Hematopoietic multipotent progenitor cell (in vitro differentiated cells): ENCODE measurements around the gene TEKTIP1. TPM values are rescaled to one million over a fixed set of nuclear protein-coding genes. Genes with fewer than 3 reads are reported as not detected.
"Not testable (repeated sequence)": the region's sequence is repeated elsewhere in the genome, so short reads cannot be mapped to it uniquely, and the experiment has no call there.

Experiments
- DNase-seq, 3 donors: peaks; one replicate each; pipeline ENCODE4 v3.0.0-alpha.2; 2011 to 2015; ENCODE audit warnings: low read depth in 2 of 3, low spot score in 2 of 3
- total RNA-seq: library from RNA; depleted of rRNA; stranded (reverse); fragments of >200 nt; gene quantifications from one replicate; pipeline ENCODE4 v1.2.3, GENCODE V29; 2012

TEKTIP1 gene
- total RNA-seq, 1 donor = 0.54 TPM

DNA sequence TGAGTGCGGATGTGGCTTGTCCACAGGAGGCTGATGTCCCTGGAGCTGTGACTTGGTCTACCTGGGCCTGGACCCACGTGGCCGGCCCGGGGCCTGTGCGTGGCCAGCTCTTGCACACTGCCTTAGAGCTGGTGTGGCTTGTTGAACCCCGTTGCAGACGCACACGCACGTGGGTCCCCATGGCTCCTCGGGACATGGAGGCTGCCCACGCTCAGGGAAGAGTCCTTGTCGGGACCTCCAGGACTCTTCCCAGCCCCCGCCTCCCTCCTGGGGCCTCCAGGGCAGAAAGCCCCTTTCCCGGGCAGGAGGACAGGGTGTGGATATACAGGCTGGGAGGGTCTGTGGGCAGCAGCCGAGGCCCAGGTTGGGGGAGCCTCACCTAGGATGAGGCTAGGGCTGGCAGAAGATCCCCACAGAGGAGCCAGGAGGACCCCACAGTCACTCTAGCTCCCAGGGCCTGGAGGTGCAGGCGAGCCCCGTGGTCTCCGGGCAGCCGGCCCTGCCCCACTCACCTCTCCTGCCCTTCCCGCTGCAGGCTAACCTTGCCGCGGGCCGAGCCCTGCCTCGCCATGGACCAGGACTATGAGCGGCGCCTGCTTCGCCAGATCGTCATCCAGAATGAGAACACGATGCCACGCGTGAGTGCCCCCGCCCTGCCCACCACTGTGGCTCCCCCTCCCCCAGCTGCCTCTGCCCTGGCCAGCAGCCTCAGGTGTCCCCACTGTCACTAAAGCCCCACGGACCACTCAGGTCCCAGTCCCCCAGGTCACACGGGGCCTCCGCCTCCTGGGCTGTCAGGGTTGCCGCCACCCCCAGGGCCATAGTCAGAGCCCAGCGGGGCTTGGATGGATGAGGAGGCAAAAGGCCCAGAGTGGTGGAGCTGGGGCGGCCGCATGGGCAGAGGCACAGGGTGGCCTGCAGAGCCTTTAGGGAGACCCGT, 16.3 kb upstream of the TEKTIP1 start:
- DNase-seq = no peak

DNA sequence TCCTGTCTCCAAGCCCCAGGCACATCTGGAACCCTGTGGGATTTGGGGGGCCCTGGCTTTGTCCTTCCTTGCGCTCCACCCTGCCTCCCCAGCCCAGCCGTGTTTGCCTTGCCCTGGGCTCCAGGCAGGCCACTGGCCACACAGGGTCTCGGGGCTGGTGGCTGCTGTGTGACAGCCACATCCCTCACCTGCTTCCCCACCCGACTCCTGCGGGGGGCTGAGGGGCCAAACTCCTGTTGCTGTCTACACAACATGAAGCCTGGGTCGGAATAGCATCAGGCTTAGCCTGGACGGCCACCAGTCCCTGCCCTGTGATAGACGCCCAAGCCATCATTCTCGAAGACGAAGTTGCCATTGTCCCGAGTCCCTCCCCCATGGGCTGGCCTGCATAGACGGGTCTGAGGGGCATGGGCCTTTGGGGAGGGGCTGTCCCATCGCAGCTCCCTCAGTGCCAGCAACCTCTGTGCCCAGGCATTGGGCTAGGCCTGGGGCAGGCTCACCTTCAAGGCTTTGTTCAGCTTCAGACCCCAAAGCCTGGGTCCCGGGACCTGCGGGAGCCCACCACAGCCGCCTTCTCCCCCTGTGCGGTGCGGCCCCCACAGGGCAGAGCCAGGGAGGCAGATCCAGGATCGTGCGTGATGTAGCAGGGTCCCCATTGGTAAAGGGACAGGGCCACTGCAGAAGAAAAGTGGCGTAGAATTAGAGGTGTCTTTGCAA, 15.5 kb upstream of the TEKTIP1 start:
- no peak for DNase-seq

- no peak for DNase-seq
Measured at GRCh38 chr19:3524078-3524842, 14.7 kb upstream of the TEKTIP1 start.

GRCh38 chr19:3524904-3525451, 14.0 kb upstream of the TEKTIP1 start:
- no peak for DNase-seq

DNA sequence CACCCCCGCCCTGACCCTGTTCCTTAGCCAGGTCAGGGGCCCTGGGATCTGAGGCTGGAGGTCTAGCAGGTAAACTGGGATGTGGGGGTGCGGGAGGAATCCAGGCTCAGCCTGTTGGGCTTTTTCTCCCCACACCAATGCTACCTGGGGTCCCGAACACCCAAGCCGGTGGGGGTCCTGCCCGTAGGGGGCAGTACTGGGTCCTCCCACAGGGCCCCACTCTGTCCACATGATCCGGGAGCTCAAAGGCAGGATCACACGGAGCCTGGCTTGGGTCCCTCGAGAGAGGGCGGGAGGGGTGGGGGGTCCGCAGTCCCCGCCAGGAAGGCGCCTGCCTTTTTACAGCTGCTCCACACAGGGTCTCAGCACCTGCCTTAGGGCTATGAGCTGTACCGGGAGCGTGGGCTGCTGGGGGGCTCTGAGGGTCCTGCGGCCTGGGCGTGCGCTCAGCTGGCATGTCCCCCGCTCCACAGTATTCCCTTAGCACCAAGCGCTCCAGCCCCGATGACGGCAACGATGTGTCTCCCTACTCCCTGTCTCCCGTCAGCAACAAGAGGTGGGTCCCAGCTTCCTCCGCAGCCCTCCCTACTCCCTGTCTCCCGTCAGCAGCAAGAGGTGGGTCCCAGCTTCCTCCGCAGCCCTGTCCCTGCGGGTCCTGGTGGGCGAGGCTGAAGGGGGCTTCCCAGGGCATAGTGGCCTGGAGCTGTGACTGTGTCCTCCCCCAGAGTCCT, 12.3 kb upstream of the TEKTIP1 start:
- no peak for DNase-seq

GRCh38 chr19:3527238-3527910, 11.6 kb upstream of the TEKTIP1 start:
- DNase-seq = no peak

DNA sequence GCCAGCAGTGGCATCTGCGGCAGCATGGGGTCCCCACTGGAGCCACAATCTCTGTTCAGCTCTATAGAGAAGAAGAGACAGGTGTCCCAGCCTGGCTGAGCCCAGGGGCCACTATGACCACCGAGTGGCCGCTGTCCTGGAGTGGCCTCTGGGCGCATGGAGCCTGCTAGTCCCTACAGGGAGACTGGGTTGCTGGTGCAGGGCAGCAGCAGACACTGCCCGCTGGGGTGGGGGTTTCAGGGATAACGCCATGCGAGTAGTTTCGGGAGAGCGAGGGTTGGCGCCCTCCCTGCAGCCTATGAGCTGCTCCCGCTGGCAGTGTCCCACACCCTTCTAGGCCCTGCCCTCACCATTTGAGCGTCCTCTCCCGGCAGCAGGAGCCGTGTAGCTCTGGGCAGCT, 10.9 kb upstream of the TEKTIP1 start:
- DNase-seq = no peak

GRCh38 chr19:3528539-3529211, 10.3 kb upstream of the TEKTIP1 start:
- no peak for DNase-seq

DNA sequence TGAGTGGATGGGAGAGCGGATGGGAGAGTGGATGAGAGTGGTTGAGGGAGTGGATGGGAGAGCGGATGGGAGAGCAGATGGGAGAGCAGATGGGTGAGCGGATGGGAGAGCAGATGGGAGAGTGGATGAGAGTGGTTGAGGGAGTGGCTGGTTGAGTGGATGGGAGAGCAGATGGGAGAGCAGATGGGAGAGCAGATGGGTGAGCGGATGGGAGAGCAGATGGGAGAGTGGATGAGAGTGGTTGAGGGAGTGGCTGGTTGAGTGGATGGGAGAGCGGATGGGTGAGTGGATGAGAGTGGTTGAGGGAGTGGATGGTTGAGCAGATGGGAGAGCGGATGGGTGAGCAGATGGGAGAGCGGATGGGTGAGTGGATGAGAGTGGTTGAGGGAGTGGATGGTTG, 9.7 kb upstream of the TEKTIP1 start:
- DNase-seq = not testable (repeated sequence)

DNA sequence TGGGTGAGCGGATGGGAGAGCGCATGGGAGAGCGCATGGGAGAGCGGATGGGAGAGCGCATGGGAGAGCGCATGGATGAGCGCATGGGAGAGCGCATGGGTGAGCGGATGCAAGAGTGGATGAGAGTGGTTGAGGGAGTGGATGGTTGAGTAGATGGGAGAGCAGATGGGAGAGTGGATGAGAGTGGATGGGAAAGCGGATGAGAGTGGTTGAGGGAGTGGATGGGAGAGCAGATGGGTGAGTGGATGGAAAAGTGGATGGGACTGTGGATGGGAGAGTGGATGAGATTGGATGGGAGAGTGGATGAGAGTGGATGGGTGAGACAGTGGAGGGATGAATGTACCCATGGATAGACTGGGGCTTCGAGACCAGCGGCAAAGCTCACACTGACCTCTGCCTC, 8.6 kb upstream of the TEKTIP1 start:
- DNase-seq = no peak

DNA sequence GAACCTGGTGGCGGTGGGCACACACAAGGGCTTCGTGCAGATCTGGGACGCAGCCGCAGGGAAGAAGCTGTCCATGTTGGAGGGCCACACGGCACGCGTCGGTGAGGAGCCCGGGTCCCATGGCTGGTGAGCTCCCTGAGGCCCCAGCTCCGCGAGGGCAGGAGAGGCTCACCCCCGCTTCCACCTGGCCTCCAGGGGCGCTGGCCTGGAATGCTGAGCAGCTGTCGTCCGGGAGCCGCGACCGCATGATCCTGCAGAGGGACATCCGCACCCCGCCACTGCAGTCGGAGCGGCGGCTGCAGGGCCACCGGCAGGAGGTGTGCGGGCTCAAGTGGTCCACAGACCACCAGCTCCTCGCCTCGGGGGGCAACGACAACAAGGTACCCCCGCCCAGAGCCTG, 7.3 kb upstream of the TEKTIP1 start:
- no peak for DNase-seq

DNA sequence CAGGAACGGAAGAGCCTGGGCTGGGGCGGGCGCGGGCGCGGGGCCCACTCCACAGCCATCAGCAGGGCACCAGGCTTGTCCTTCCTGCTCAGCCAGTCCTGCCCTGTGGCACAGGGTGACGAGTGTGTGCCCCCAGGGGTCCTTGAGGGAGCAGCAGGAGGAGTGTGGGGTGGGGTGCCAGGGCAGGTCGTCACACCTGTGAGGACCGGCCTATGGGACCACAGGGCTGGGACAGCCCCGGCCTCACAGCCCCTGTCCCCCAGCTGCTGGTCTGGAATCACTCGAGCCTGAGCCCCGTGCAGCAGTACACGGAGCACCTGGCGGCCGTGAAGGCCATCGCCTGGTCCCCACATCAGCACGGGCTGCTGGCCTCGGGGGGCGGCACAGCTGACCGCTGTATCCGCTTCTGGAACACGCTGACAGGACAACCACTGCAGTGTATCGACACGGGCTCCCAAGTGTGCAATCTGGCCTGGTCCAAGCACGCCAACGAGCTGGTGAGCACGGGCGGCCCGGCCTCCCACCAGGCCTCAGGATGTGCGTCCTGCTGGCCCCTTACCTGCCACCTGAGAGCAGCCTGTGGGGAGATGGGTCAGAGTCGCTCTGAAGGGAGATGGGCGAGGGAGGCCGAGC, 6.7 kb upstream of the TEKTIP1 start:
- no peak for DNase-seq

- no peak for DNase-seq
Measured at GRCh38 chr19:3533033-3533432, 5.9 kb upstream of the TEKTIP1 start.

DNA sequence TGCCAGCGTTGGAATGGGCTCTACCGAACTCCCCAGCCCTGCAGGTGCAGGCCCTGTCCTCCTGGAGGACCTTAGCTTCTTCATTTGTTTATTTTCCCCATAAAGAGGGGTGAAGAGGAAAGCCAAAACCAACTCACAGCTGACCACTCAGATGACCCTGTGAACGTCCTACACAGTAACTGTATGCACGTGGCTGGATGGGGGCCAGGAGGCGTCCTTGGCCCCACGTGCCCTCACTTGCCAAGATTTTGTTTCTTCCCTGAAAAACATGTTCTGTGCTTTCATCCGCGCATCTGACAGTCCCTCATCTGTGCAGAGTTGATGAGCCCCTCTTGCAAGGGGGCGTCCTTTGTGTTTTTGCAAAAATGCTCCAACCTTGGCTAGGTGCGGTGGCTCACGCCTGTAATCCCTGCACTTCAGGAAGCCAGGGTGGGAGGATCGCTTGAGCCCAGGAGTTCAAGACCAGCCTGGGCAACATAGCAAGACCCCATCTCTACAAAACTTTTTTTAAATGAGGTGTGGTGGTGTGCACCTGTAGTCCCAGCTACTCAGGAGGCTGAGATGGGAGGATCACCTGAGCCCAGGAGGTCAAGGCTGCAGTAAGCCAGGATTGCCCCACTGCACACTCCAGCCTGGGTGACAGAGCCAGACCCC, 5.3 kb upstream of the TEKTIP1 start:
- no peak for DNase-seq

DNA sequence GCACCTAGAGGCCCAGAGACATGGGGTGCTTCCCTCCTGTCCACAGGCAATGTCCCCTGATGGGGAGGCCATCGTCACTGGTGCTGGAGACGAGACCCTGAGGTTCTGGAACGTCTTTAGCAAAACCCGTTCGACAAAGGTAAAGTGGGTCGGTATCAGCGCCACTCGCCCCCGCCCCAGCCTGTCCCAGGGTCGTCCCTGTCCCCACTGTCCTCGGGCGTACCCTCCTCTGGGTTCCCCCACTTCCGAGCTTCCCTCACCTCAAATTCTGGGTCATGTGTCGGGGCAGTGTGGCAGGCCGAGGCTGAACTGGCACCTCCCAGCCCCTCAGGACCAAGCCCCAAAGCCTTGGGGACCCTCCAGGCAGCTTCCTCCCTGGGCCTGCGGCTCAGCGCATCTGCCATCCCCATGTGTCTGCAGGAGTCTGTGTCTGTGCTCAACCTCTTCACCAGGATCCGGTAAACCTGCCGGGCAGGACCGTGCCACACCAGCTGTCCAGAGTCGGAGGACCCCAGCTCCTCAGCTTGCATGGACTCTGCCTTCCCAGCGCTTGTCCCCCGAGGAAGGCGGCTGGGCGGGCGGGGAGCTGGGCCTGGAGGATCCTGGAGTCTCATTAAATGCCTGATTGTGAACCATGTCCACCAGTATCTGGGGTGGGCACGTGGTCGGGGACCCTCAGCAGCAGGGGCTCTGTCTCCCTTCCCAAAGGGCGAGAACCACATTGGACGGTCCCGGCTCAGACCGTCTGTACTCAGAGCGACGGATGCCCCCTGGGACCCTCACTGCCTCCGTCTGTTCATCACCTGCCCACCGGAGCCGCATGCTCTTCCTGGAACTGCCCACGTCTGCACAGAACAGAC, 4.4 kb upstream of the TEKTIP1 start:
- DNase-seq = no peak

- no peak for DNase-seq
Measured at GRCh38 chr19:3535235-3535535, 3.8 kb upstream of the TEKTIP1 start.

GRCh38 chr19:3535563-3535965, 3.4 kb upstream of the TEKTIP1 start:
- no peak for DNase-seq
